IgD-negative memory B cell (primary cell): ENCODE measurements around the gene MYH3. TPM values are rescaled to one million over a fixed set of nuclear protein-coding genes. Genes with fewer than 3 reads are reported as not detected.
A peak's percentile ranks its signal among the peaks of the same experiment; 100 is the strongest.
"Not testable (repeated sequence)": the region's sequence is repeated elsewhere in the genome, so short reads cannot be mapped to it uniquely, and the experiment has no call there.

Experiments
- H3K27ac Mint-ChIP-seq, 3 donors: one replicate each; pipeline ENCODE4 v1.8.0; 2020 to 2022; ENCODE audit warnings: mild to moderate bottlenecking in 3 of 3, mixed read lengths in 3 of 3, moderate library complexity in 1 of 3
- H3K27me3 Mint-ChIP-seq: one replicate; pipeline ENCODE4 v1.8.0; 2021; ENCODE audit warnings: mixed read lengths
- H3K36me3 Mint-ChIP-seq: one replicate; pipeline ENCODE4 v1.8.0; 2020; ENCODE audit warnings: mild to moderate bottlenecking, mixed read lengths
- H3K4me1 Mint-ChIP-seq, 3 donors: one replicate each; pipeline ENCODE4 v1.8.0; 2020 to 2022; ENCODE audit warnings: mixed read lengths in 3 of 3, mild to moderate bottlenecking in 1 of 3
- H3K4me3 Mint-ChIP-seq, 4 donors: one replicate each; pipeline ENCODE4 v1.8.0; 2020 to 2022; ENCODE audit warnings: mild to moderate bottlenecking in 4 of 4, mixed read lengths in 4 of 4, moderate library complexity in 3 of 4
- H3K9me3 Mint-ChIP-seq, 3 donors: one replicate each; pipeline ENCODE4 v1.8.0; 2020 to 2021; ENCODE audit warnings: mixed read lengths in 3 of 3, mild to moderate bottlenecking in 1 of 3
- polyA plus RNA-seq: library from polyadenylated mRNA; unstranded; fragments of 300-500 nt; fragmentation: Illumina TruSeq; gene quantifications from one replicate; pipeline ENCODE4 v1.2.3, GENCODE V29; 2021

Gene MYH3
- polyA plus RNA-seq: 1.6 TPM

- no peaks in the 10 kb centered on the region for H3K9me3 Mint-ChIP-seq
- peaks cover 0 to 4% (median 0%) of the 10 kb centered on the region in 3 donors for H3K4me1 Mint-ChIP-seq
- H3K27me3 Mint-ChIP-seq: no peaks in the 10 kb centered on the region
- H3K4me3 Mint-ChIP-seq: no peak within 1 kb of the TSS
- no peak within 1 kb of the TSS for H3K27ac Mint-ChIP-seq
- H3K36me3 Mint-ChIP-seq: peaks cover 4% of the 10 kb centered on the region
Observed at GRCh38 chr17:10657148-10657547, at the start of gene MYH3. Gene MYH3, minus strand, starts transcription at chr17:10657309. Its CDS starts 2,245 bp downstream, at chr17:10655064.

GRCh38 chr17:10705727-10706126 lies 48.6 kb upstream of the MYH3 start:
- Mint-ChIP-seq H3K27ac (peak overlapping the region in 1 of 3 donors; percentile 18), H3K4me3 (no peak overlapping the region), H3K27me3 (no peaks in the 10 kb centered on the region), H3K4me1 (peaks cover 14 to 32% (median 20%) of the 10 kb centered on the region in 3 donors), H3K9me3 (no peaks in the 10 kb centered on the region), H3K36me3 (no peaks in the 10 kb centered on the region)

- H3K36me3 Mint-ChIP-seq: no peaks in the 10 kb centered on the region
- H3K27ac Mint-ChIP-seq: peak overlapping the region; percentile 3 to 54 (median 18)
- peaks cover 22 to 48% (median 31%) of the 10 kb centered on the region in 3 donors for H3K4me1 Mint-ChIP-seq
- no peaks in the 10 kb centered on the region for H3K27me3 Mint-ChIP-seq
- no peaks in the 10 kb centered on the region for H3K9me3 Mint-ChIP-seq
- peak overlapping the region in 1 of 4 donors; percentile 23 for H3K4me3 Mint-ChIP-seq
Observed at GRCh38 chr17:10702574-10702973, 45.5 kb upstream of the MYH3 start.

GRCh38 chr17:10699856-10700255 lies 42.7 kb upstream of the MYH3 start:
- Mint-ChIP-seq H3K9me3 (no peaks in the 10 kb centered on the region), H3K27me3 (no peaks in the 10 kb centered on the region), H3K4me1 (peaks cover 26 to 45% (median 35%) of the 10 kb centered on the region in 3 donors), H3K4me3 (peak overlapping the region; percentile 16 to 72 (median 60)), H3K27ac (peak overlapping the region; percentile 16 to 78 (median 74)), H3K36me3 (peaks cover 2% of the 10 kb centered on the region)

GRCh38 chr17:10698096-10698818 lies 41.1 kb upstream of the MYH3 start:
- peak overlapping the region; percentile 87 to 97 (median 94) for H3K27ac Mint-ChIP-seq
- no peaks in the 10 kb centered on the region for H3K9me3 Mint-ChIP-seq
- H3K4me1 Mint-ChIP-seq: peaks cover 24 to 49% (median 42%) of the 10 kb centered on the region in 3 donors
- H3K36me3 Mint-ChIP-seq: peaks cover 2% of the 10 kb centered on the region
- no peaks in the 10 kb centered on the region for H3K27me3 Mint-ChIP-seq
- H3K4me3 Mint-ChIP-seq: peak overlapping the region; percentile 93 to 98 (median 95)

GRCh38 chr17:10697092-10698081 lies 40.3 kb upstream of the MYH3 start, which contains the start of the genes ADPRM and SCO1:
Gene ADPRM, plus strand, starts transcription at chr17:10697594. Its CDS starts 7,333 bp downstream, at chr17:10704927.
Gene SCO1, minus strand, starts transcription at chr17:10697533. Its CDS starts 26 bp downstream, at chr17:10697507.
- peak within 1 kb of the TSS; percentile 93 to 98 (median 95) for H3K4me3 Mint-ChIP-seq
- peaks cover 2% of the 10 kb centered on the region for H3K36me3 Mint-ChIP-seq
- H3K4me1 Mint-ChIP-seq: peaks cover 25 to 49% (median 38%) of the 10 kb centered on the region in 3 donors
- no peaks in the 10 kb centered on the region for H3K27me3 Mint-ChIP-seq
- no peaks in the 10 kb centered on the region for H3K9me3 Mint-ChIP-seq
- H3K27ac Mint-ChIP-seq: peak within 1 kb of the TSS; percentile 87 to 97 (median 94)

GRCh38 chr17:10695875-10696407 lies 38.8 kb upstream of the MYH3 start:
- Mint-ChIP-seq H3K27ac (peak overlapping the region in 2 of 3 donors; percentile 78 to 97), H3K4me1 (peaks cover 18 to 41% (median 31%) of the 10 kb centered on the region in 3 donors), H3K4me3 (peak overlapping the region in 3 of 4 donors; percentile 93 to 97 (median 96))
- not testable (repeated sequence) for H3K27me3 Mint-ChIP-seq, H3K9me3 Mint-ChIP-seq, H3K36me3 Mint-ChIP-seq

GRCh38 chr17:10687499-10687898 lies 30.4 kb upstream of the MYH3 start:
- Mint-ChIP-seq H3K36me3 (peaks cover 9% of the 10 kb centered on the region), H3K9me3 (no peaks in the 10 kb centered on the region), H3K4me3 (no peak overlapping the region), H3K4me1 (peaks cover 13 to 21% (median 17%) of the 10 kb centered on the region in 3 donors), H3K27me3 (no peaks in the 10 kb centered on the region), H3K27ac (no peak overlapping the region)

- H3K36me3 Mint-ChIP-seq: peaks cover 8% of the 10 kb centered on the region
- H3K4me1 Mint-ChIP-seq: peaks cover 0 to 5% (median 0%) of the 10 kb centered on the region in 3 donors
- no peak overlapping the region for H3K27ac Mint-ChIP-seq
- no peaks in the 10 kb centered on the region for H3K9me3 Mint-ChIP-seq
- no peak overlapping the region for H3K4me3 Mint-ChIP-seq
- H3K27me3 Mint-ChIP-seq: no peaks in the 10 kb centered on the region
Observed at GRCh38 chr17:10683853-10684252, 26.7 kb upstream of the MYH3 start.

GRCh38 chr17:10681866-10682446 lies 24.8 kb upstream of the MYH3 start:
- H3K27me3 Mint-ChIP-seq: no peaks in the 10 kb centered on the region
- H3K4me3 Mint-ChIP-seq: no peak overlapping the region
- peaks cover 7% of the 10 kb centered on the region for H3K36me3 Mint-ChIP-seq
- peak overlapping the region in 1 of 3 donors; percentile 37 for H3K27ac Mint-ChIP-seq
- no peaks in the 10 kb centered on the region for H3K4me1 Mint-ChIP-seq
- H3K9me3 Mint-ChIP-seq: no peaks in the 10 kb centered on the region

GRCh38 chr17:10674704-10675103 lies 17.6 kb upstream of the MYH3 start:
- Mint-ChIP-seq H3K27me3 (no peaks in the 10 kb centered on the region), H3K4me1 (no peaks in the 10 kb centered on the region), H3K27ac (no peak overlapping the region), H3K36me3 (peaks cover 6% of the 10 kb centered on the region), H3K4me3 (no peak overlapping the region), H3K9me3 (no peaks in the 10 kb centered on the region)

GRCh38 chr17:10673312-10673711 lies 16.2 kb upstream of the MYH3 start:
- H3K4me1 Mint-ChIP-seq: no peaks in the 10 kb centered on the region
- H3K27ac Mint-ChIP-seq: no peak overlapping the region
- H3K27me3 Mint-ChIP-seq: no peaks in the 10 kb centered on the region
- H3K36me3 Mint-ChIP-seq: peaks cover 6% of the 10 kb centered on the region
- no peaks in the 10 kb centered on the region for H3K9me3 Mint-ChIP-seq
- H3K4me3 Mint-ChIP-seq: no peak overlapping the region

GRCh38 chr17:10668775-10669174 lies 11.7 kb upstream of the MYH3 start:
- Mint-ChIP-seq H3K4me3 (no peak overlapping the region), H3K36me3 (peaks cover 11% of the 10 kb centered on the region), H3K4me1 (no peaks in the 10 kb centered on the region), H3K27me3 (no peaks in the 10 kb centered on the region), H3K27ac (no peak overlapping the region), H3K9me3 (no peaks in the 10 kb centered on the region)

- H3K27me3 Mint-ChIP-seq: no peaks in the 10 kb centered on the region
- peaks cover 15% of the 10 kb centered on the region for H3K36me3 Mint-ChIP-seq
- no peak overlapping the region for H3K4me3 Mint-ChIP-seq
- no peak overlapping the region for H3K27ac Mint-ChIP-seq
- H3K9me3 Mint-ChIP-seq: no peaks in the 10 kb centered on the region
- H3K4me1 Mint-ChIP-seq: no peaks in the 10 kb centered on the region
Observed at GRCh38 chr17:10666906-10667305, 9.8 kb upstream of the MYH3 start.
